Endothelial cell of hepatic sinusoid (primary cell): ENCODE measurements around the gene PPM1F.
"Not testable (repeated sequence)": the region's sequence is repeated elsewhere in the genome, so short reads cannot be mapped to it uniquely, and the experiment has no call there.

Experiments used
- in situ Hi-C: cut with HindIII; loops from 2 replicates; pipeline ENCODE4 v1.10.0; 2017; ENCODE audit warnings: low sequenced_read_pairs

The PPM1F gene

GRCh38 chr22:21922370-21923162 lies 30.1 kb downstream of the PPM1F start:
- in situ Hi-C loops = no loop called here

GRCh38 chr22:21921729-21922128 lies 30.9 kb downstream of the PPM1F start:
- in situ Hi-C loops = no loop called here

- in situ Hi-C loops = no loop called here
These were observed 31.4 kb downstream of the PPM1F start for GRCh38 chr22:21921184-21921721.

- in situ Hi-C loops = no loop called here
These were observed 32.1 kb downstream of the PPM1F start for GRCh38 chr22:21920341-21921183.

GRCh38 chr22:21919526-21920307 lies 32.9 kb downstream of the PPM1F start:
- in situ Hi-C loops = no loop called here

GRCh38 chr22:21918466-21919185 lies 34.0 kb downstream of the PPM1F start:
- in situ Hi-C loops = no loop called here

- in situ Hi-C loops = no loop called here
These were observed 34.7 kb downstream of the PPM1F start for GRCh38 chr22:21917959-21918261.

- in situ Hi-C loops = no loop called here
These were observed 35.3 kb downstream of the PPM1F start for GRCh38 chr22:21917181-21917958.

GRCh38 chr22:21916309-21916918 lies 36.2 kb downstream of the PPM1F start:
- in situ Hi-C loops = no loop called here

- in situ Hi-C loops = no loop called here
These were observed 36.9 kb downstream of the PPM1F start for GRCh38 chr22:21915624-21916308.

- in situ Hi-C loops = not testable (repeated sequence)
These were observed 38.5 kb downstream of the PPM1F start for GRCh38 chr22:21914033-21914642.

GRCh38 chr22:21910367-21910766 lies 42.3 kb downstream of the PPM1F start:
- in situ Hi-C loops = not testable (repeated sequence)

- in situ Hi-C loops = no loop called here
These were observed 42.8 kb downstream of the PPM1F start for GRCh38 chr22:21909871-21910270.

- in situ Hi-C loops = no loop called here
These were observed 44.8 kb downstream of the PPM1F start for GRCh38 chr22:21907638-21908522.

GRCh38 chr22:21905234-21905633 lies 47.4 kb downstream of the PPM1F start:
- in situ Hi-C loops = not testable (repeated sequence)

- in situ Hi-C loops = no loop called here
These were observed 48.3 kb downstream of the PPM1F start for GRCh38 chr22:21904250-21904789.

GRCh38 chr22:21903283-21903682 lies 49.4 kb downstream of the PPM1F start:
- in situ Hi-C loops = no loop called here
